NB4 (cell line): Measurements from ENCODE around the gene SLC15A4.
"Not testable (repeated sequence)": the region's sequence is repeated elsewhere in the genome, so short reads cannot be mapped to it uniquely, and the experiment has no call there.

Experiments
- DNase-seq: peaks from one replicate; pipeline ENCODE4 v3.0.0; 2010; ENCODE audit warnings: low read depth
- H3K4me3 ChIP-seq: one replicate; pipeline ENCODE4 v1.5.1; 2011; ENCODE audit warnings: mild to moderate bottlenecking, low read depth, low read length, moderate library complexity
- CTCF ChIP-seq: IDR thresholded peaks from one replicate; pipeline ENCODE4 v1.5.1; 2012; ENCODE audit warnings: low read depth, low read length
- MYC ChIP-seq: IDR thresholded peaks from 2 replicates; pipeline ENCODE4 v1.6.1; 2011; ENCODE audit warnings: low read depth, low read length
- POLR2A ChIP-seq: IDR thresholded peaks from 2 replicates; pipeline ENCODE4 v1.6.1; 2011; ENCODE audit warnings: mild to moderate bottlenecking; ENCODE audit not compliant: insufficient read length; ENCODE audit errors: extremely low read depth
- TF ChIP-seq, protein P1 (sequence below): IDR thresholded peaks from 2 replicates; pipeline ENCODE4 v1.6.1; 2011; ENCODE audit warnings: low read depth, low read length

Gene SLC15A4

GRCh38 chr12:128856035-128856790, 32.5 kb upstream of the SLC15A4 start:
- no peak overlapping the region for H3K4me3 ChIP-seq
- no peak for DNase-seq
- TF ChIP-seq, protein P1, sequence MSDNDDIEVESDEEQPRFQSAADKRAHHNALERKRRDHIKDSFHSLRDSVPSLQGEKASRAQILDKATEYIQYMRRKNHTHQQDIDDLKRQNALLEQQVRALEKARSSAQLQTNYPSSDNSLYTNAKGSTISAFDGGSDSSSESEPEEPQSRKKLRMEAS: no peak
- TF ChIP-seq POLR2A (no peak), CTCF (no peak), MYC (no peak)

DNA sequence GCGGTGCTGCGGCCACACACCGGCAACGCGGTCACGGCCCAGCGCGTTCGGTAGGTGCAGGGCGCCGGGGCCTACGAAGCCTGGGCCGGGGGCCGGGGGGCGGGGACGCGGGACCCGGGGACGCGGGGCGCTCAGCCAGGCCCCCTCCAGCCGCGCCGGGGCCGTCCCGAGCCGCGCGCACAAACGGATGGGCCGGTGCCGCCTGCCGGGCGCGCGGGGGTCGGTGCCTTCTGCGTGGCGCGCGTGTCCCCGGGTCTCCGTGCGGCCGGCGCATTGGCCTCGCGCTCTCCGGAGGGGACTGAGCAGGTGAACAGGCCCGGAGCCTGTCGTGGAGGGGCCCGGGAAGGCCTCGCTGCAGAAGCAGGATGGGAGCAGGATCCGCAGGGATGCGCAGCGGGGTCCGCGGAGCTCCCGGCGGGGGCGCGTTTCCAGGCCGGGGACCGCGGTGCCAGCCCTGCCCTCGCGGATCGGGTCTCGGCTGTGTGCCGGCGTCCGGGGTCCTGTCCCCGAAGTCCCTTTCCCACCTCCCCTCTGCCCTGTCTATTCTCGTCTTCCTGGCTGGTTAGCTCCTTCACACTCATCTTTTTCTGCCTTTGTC, 29.9 kb upstream of the SLC15A4 start:
- no peak for TF ChIP-seq MYC
- no peak for TF ChIP-seq CTCF
- TF ChIP-seq, protein P1: no peak
- no peak for TF ChIP-seq POLR2A
- no peak for DNase-seq
- H3K4me3 ChIP-seq: no peak overlapping the region

DNA sequence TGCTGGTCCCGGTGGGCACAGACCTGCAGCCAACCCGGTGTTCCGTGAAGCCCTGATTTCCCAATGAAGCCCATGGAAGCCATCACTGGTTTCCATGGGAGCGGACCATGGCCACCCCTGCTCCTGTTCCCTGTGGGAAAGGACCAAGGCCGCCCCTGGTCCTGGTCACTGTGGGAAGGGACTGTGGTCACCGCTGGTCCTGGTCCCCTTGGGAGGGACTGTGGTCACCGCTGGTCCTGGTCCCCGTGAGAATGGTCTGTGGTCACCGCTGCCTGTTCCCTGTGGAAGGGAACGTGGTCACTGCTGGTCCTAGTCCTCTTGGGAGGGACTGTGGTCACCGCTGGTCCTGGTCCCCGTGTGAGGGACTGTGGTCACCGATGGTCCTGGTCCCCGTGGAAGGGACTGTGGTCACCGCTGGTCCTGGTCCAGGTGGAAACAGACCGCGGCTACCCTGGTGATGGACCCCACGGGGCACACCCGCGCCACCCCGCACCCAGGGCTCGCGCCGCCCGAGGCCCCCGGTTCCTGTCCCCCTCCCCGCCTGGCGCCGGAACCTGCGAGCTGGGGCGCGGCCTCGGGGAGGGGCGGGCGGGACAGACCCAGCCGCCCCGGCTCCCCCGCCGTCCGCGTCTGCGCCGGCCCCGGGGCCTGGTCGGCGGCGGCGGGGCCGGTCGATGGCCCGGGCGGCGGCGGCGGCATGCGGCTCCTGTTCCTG, 29.3 kb upstream of the SLC15A4 start, which contains the start of gene GLT1D1:
Gene GLT1D1, plus strand, starts transcription at position 594 of the 715 bp plus-strand sequence. Its CDS starts 104 bp downstream, at position 698.
- no peak for DNase-seq
- TF ChIP-seq POLR2A (no peak), MYC (no peak), CTCF (no peak)
- TF ChIP-seq, protein P1: no peak
- no peak within 1 kb of the TSS for H3K4me3 ChIP-seq

GRCh38 chr12:128852026-128852698, 28.4 kb upstream of the SLC15A4 start:
- DNase-seq: no peak
- no peak overlapping the region for H3K4me3 ChIP-seq
- TF ChIP-seq MYC (no peak), POLR2A (no peak)

- DNase-seq, H3K4me3 ChIP-seq: not testable (repeated sequence)
Measured at GRCh38 chr12:128851429-128851828, 27.7 kb upstream of the SLC15A4 start.

GRCh38 chr12:128850400-128850799, 26.6 kb upstream of the SLC15A4 start:
- no peak for DNase-seq
- TF ChIP-seq MYC (no peak), CTCF (no peak), POLR2A (no peak)
- TF ChIP-seq, protein P1: no peak
- H3K4me3 ChIP-seq: no peak overlapping the region

- H3K4me3 ChIP-seq, DNase-seq: not testable (repeated sequence)
Measured at GRCh38 chr12:128849806-128850205, 26.0 kb upstream of the SLC15A4 start.
